HUES6 (cell line): ENCODE data around the gene SUPT20H.

Source experiments
- H3K27ac ChIP-seq: 2 replicates; pipeline ENCODE4 v1.7.0; 2013; ENCODE audit warnings: low read depth, mild to moderate bottlenecking, low read length, inconsistent platforms
- H3K27me3 ChIP-seq: 2 replicates; pipeline ENCODE4 v1.6.1; 2013; ENCODE audit warnings: low read length; ENCODE audit not compliant: control insufficient read depth, insufficient read depth
- H3K36me3 ChIP-seq: 2 replicates; pipeline ENCODE4 v1.6.1; 2013; ENCODE audit warnings: low read length; ENCODE audit not compliant: control insufficient read depth, insufficient read depth
- H3K4me1 ChIP-seq: 2 replicates; pipeline ENCODE4 v1.6.1; 2013; ENCODE audit warnings: low read length; ENCODE audit not compliant: control insufficient read depth, insufficient read depth
- H3K4me3 ChIP-seq: 2 replicates; pipeline ENCODE4 v1.5.1; 2013; ENCODE audit warnings: low read depth, low read length
- H3K9ac ChIP-seq: one replicate; pipeline ENCODE4 v1.6.1; 2013; ENCODE audit warnings: mild to moderate bottlenecking, low read length
- H3K9me3 ChIP-seq: 2 replicates; pipeline ENCODE4 v1.6.1; 2013; ENCODE audit warnings: low read depth, low read length; ENCODE audit not compliant: control insufficient read depth, insufficient read depth

SUPT20H gene

DNA sequence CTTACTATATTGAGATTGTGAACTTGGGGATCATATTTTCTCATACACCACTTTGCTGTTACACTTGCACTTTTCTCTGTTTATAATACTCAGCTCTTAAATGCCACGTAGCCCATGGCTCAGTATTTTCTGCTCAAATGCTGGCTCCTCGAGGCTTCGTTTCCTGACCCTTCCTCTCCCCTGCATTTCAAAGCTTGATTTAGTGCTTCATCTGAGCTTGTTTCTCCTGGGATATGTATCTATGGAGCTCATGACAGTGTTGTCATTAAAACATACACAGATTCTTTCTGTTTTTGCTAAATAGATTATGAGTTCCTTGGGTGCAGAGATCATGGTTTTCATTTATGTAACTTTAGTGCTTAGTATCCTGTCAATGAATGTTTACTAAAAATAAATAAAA lies 34.6 kb upstream of the SUPT20H start:
- no peaks in the 10 kb centered on the region for H3K9me3 ChIP-seq
- H3K27me3 ChIP-seq: no peaks in the 10 kb centered on the region
- H3K4me3 ChIP-seq: no peak overlapping the region
- H3K36me3 ChIP-seq: no peaks in the 10 kb centered on the region
- H3K4me1 ChIP-seq: no peaks in the 10 kb centered on the region
- H3K27ac ChIP-seq: no peak overlapping the region
- no peak overlapping the region for H3K9ac ChIP-seq

DNA sequence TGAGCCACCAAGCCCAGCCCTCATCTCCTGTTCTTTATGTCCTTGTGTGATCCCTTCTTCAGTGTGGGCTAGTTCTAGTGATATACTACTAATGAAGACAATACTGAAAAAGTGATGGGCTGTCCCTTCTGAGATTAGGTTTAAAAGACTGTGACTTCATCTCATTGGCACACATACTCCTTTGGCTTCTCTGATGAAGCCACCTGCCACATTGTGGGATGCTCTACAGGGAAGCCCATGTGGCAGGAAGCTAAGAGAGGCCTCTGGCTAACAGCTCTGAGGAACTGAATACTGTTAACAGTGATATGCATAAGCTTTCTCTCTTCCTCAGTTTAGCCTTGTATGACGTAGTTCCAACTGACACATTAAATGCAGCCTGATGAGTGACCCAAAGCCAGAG lies 32.3 kb upstream of the SUPT20H start:
- no peak overlapping the region for H3K9ac ChIP-seq
- H3K4me3 ChIP-seq: no peak overlapping the region
- H3K9me3 ChIP-seq: no peaks in the 10 kb centered on the region
- no peaks in the 10 kb centered on the region for H3K36me3 ChIP-seq
- no peaks in the 10 kb centered on the region for H3K27me3 ChIP-seq
- no peaks in the 10 kb centered on the region for H3K4me1 ChIP-seq
- H3K27ac ChIP-seq: no peak overlapping the region

DNA sequence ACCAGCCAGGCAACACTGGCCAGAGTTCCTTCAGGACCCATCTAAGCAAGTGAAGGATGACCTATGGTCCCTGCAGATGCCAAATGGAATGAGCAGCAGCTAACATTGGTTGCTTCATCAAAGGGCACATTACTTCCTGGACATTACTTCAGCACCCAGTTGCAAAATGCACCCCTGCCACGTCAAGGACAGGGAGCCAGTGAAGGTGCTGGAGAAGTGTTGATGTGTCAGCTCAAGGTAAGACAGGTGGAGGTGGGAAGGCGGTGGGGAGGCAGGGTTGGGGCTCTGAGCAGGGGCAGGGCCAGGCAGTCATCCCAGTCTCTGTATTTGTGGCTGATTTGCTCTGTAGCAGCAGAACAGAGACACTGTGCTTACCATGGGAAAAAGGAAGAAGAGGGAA lies 31.4 kb upstream of the SUPT20H start:
- no peak overlapping the region for H3K27ac ChIP-seq
- no peaks in the 10 kb centered on the region for H3K36me3 ChIP-seq
- no peaks in the 10 kb centered on the region for H3K27me3 ChIP-seq
- no peak overlapping the region for H3K4me3 ChIP-seq
- H3K4me1 ChIP-seq: no peaks in the 10 kb centered on the region
- no peaks in the 10 kb centered on the region for H3K9me3 ChIP-seq
- H3K9ac ChIP-seq: no peak overlapping the region

DNA sequence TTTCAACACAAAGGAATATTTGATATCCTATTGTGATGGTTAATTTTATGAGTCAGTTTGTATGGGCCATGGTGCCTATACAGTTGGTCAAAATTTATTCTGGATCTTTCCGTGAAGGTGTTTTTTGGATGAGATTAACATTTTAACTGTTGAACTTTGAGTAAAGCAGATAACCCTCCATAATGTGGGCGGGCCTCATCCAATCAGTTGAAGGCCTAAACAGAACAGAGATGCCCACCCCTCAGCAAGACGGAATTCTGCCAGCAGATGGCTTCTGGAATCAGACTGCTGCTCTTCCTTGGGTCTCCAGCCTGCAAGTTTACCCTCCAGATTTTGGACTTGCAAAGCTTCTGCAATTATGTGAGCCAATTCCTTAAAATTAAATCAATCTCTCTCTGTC lies 30.0 kb upstream of the SUPT20H start:
- no peak overlapping the region for H3K4me3 ChIP-seq
- no peaks in the 10 kb centered on the region for H3K36me3 ChIP-seq
- no peaks in the 10 kb centered on the region for H3K27me3 ChIP-seq
- H3K9me3 ChIP-seq: no peaks in the 10 kb centered on the region
- H3K4me1 ChIP-seq: no peaks in the 10 kb centered on the region
- no peak overlapping the region for H3K27ac ChIP-seq
- H3K9ac ChIP-seq: no peak overlapping the region

DNA sequence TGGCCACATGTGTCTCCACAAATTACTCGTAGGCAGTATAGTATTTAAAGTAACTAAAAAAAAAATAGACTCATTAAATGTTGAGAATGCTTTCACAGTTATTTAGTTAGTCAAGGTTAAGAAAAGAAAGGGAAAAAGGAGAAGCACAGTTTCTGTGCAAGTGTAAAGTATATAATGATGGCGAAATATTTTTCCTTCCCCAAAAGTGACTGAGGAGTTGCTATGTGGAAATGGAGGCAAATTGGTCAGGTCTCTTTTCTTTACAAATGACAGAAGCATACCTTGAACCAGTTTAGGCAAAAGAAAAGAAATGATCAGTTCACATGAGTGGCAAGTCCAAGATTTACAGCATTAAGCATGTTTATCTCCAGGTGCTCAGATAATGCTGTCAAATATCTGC lies 28.0 kb upstream of the SUPT20H start:
- Histone ChIP-seq H3K4me1 (no peaks in the 10 kb centered on the region), H3K27me3 (no peaks in the 10 kb centered on the region), H3K9me3 (no peaks in the 10 kb centered on the region), H3K4me3 (no peak overlapping the region), H3K27ac (no peak overlapping the region), H3K36me3 (no peaks in the 10 kb centered on the region), H3K9ac (no peak overlapping the region)

DNA sequence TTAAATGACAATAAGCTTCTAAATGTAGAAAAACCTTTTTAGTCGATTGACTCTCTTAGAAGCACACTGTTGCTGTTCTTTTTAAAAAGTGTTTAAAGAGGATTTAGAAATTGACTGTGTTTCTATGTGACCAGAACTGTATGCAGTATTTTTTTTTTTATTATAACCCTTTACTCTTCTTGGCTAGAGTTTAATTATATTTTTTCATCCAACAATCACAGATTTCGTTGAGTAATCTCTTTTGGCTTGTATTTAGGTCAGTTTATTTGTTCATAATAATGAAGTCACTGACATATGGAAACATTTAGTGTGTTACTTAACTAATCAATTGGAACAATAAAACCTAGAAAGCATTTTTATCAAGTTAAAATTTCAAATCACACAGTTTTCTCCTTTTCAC lies 26.1 kb upstream of the SUPT20H start:
- Histone ChIP-seq H3K9ac (no peak overlapping the region), H3K4me3 (no peak overlapping the region), H3K27ac (no peak overlapping the region), H3K4me1 (no peaks in the 10 kb centered on the region), H3K27me3 (no peaks in the 10 kb centered on the region), H3K36me3 (no peaks in the 10 kb centered on the region), H3K9me3 (no peaks in the 10 kb centered on the region)

DNA sequence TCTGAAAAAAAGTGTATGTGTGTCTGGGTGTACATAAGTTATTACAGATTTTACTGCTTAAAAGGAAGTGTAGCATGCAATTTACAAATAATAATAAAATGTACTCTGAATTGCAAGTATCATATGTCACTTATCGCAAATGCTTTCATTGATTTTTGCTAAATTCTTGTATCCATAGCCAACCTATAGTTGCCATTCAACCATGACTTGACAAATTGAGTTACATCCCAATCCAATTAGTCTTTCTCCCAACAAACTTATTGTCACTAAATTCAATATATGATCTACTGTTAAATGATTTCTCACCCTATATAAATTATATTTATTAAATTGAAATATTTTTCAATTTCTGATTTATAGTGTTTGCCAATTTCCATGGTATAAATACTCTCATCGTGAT lies 17.3 kb upstream of the SUPT20H start:
- Histone ChIP-seq H3K9ac (no peak overlapping the region), H3K27ac (no peak overlapping the region), H3K27me3 (no peaks in the 10 kb centered on the region), H3K4me3 (no peak overlapping the region), H3K9me3 (no peaks in the 10 kb centered on the region), H3K36me3 (no peaks in the 10 kb centered on the region), H3K4me1 (no peaks in the 10 kb centered on the region)

DNA sequence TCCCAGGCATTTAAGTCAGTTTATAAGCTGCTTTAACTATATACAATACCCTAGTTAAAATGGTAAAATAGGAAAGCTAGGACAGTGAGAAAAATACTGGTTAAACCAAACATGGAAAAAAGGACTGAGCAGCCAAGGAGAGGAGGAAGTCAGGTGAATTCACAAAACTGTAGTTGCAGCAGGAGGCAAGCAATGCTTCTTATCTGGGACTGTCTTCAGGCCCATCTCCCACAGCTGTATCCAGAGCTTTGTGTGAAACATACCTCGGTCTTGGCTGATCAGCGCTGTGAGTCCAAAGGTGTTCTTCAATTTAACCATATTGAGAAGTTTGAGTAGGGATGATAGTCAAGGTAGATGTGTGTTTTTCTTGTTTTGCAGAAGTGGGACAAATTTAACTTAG lies 15.7 kb upstream of the SUPT20H start:
- Histone ChIP-seq H3K36me3 (no peaks in the 10 kb centered on the region), H3K4me1 (no peaks in the 10 kb centered on the region), H3K9ac (no peak overlapping the region), H3K27me3 (no peaks in the 10 kb centered on the region), H3K4me3 (no peak overlapping the region), H3K27ac (no peak overlapping the region), H3K9me3 (no peaks in the 10 kb centered on the region)

DNA sequence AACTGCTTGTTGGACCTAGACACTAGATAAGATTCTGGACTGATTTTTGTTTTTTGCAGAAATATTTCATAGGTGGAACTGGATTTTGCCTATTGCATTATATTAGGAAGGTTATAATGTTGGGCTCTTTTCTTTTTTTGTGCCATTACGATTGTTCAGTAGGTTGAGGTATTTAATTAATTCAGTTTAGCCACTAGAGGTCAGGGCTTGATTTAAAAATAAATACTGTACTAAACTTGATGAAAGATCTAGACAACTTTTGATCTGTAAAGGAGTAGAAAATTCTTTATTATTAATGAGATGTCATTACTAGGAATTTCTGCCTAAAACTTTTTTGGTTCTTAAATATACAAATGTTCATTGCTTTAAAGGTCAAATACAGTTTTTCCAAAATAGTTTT lies 15.2 kb upstream of the SUPT20H start:
- H3K9me3 ChIP-seq: no peaks in the 10 kb centered on the region
- H3K9ac ChIP-seq: no peak overlapping the region
- no peaks in the 10 kb centered on the region for H3K4me1 ChIP-seq
- H3K36me3 ChIP-seq: no peaks in the 10 kb centered on the region
- H3K27me3 ChIP-seq: no peaks in the 10 kb centered on the region
- no peak overlapping the region for H3K4me3 ChIP-seq
- no peak overlapping the region for H3K27ac ChIP-seq

DNA sequence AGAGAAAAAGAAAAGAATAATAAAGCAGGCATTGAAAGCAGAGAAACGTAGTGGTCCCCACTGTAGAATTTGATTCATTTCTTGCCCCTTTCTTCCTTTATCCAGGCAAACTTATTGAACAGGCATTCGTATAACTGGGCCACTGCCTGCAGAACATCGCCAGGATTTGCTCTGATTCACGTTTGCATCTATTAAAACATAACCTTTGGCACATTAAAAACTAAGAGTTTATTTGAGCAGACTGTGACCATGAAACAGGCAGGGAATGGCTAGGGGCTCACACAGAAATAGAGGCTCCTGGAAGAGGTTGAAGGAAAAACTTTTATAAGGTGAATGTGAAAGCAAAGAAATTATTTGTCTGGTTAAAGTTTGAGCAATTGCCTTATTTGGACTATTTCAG lies 12.5 kb upstream of the SUPT20H start:
- no peaks in the 10 kb centered on the region for H3K36me3 ChIP-seq
- H3K27me3 ChIP-seq: no peaks in the 10 kb centered on the region
- H3K9me3 ChIP-seq: no peaks in the 10 kb centered on the region
- no peak overlapping the region for H3K9ac ChIP-seq
- no peak overlapping the region for H3K27ac ChIP-seq
- no peaks in the 10 kb centered on the region for H3K4me1 ChIP-seq
- H3K4me3 ChIP-seq: no peak overlapping the region

DNA sequence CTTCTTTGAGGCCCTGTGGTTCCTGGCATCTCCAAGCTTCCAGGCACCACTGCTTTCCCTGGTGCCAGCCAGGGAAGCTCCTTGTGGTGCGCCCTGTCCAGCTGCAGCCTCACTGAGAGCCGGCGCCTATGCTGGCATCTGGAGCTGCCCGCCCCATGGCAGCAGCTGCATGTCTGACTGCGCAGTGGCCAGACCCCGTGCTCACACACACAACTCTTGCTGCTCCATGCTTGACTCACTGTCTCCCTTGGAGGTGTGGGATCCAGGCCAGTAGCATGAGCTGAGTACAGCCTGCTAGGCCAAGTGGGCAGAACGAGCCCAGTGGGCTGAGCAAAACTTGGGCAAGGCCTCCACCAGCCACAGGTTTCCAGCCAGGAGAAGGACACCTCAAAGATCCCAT lies 11.5 kb upstream of the SUPT20H start:
- Histone ChIP-seq H3K4me3 (no peak overlapping the region), H3K4me1 (peaks cover 4% of the 10 kb centered on the region; the same call in 1 of the 2 replicates), H3K27me3 (no peaks in the 10 kb centered on the region), H3K36me3 (no peaks in the 10 kb centered on the region), H3K9me3 (no peaks in the 10 kb centered on the region), H3K9ac (no peak overlapping the region), H3K27ac (no peak overlapping the region)

DNA sequence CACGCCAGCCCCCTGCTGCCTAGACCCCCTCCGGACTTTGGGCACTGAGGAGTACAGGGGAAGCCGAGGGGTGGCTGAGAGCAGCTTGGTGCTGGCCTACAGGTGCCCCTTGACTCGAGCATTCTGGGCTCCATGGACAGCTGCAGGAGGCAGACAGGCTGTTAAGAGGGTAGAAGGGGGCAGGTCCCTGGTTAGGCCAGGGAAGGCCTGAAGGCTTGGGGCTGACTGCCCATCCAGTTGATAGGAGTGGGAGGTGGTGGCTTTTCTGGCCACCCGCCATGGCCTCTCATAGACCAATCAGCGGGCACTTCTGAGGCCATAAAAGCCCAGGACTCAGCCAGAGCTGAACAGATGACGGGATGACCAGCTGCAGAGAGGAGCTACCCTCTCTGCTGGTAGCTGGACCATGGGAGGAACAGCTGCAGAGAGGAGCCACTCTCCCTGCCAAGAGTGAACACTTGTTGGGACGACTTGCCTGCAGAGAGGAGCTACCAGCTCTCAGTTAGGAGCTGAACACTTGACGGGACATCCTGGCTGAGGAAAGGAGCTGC lies 10.7 kb upstream of the SUPT20H start:
- H3K27me3 ChIP-seq: no peaks in the 10 kb centered on the region
- no peak overlapping the region for H3K9ac ChIP-seq
- H3K27ac ChIP-seq: no peak overlapping the region
- no peak overlapping the region for H3K4me3 ChIP-seq
- peaks cover 6% of the 10 kb centered on the region; the same call in 1 of the 2 replicates for H3K4me1 ChIP-seq
- no peaks in the 10 kb centered on the region for H3K36me3 ChIP-seq
- H3K9me3 ChIP-seq: no peaks in the 10 kb centered on the region
